Measurements from ENCODE around the gene PPP1R2C. TPM values are rescaled to one million over a fixed set of nuclear protein-coding genes. Genes with fewer than 3 reads are reported as not detected.

The PPP1R2C gene
- total RNA-seq, 1 donor from 2014 or later, result not detected

DNA sequence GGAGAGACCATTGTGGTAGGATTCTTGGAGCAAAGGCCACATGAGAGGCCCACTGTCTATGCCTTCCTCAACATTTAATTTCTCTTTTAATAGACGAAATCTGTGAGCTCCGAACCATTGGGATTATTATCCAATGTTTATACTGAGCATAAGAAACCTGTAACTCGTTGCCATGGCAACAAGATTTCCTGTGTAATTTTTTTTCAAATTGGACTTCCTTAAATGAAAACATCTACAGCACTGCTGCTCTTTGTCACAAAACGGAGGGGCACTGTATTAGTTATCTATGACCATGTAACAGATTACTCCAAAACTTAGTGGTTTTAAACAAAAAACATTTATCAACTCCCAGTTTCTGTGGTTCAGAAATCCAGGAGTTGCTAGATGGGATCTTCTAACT lies 38.7 kb downstream of the PPP1R2C start:
- intact Hi-C loops (cut with micrococcal nuclease), result no loop called here

DNA sequence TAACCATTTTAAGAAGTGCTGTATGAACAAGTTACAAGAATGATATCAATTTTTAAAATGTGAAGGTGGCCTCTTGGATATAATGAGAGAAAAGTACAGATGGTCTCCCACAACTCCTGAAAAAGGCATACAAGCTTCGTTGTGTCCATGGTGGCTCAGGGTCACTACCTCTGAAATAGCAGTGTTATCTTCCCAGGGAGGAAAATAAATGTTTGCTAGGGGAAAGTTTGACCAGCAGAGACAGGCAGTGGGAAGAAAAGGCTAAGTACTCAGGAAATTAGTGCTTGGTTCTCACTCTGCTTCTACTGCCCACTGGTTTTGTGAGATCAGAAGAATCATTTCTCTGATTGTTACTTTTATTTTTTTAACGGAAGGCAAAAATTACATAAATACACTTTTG lies 39.4 kb downstream of the PPP1R2C start:
- no peaks in the 10 kb centered on the region for H3K27me3 Mint-ChIP-seq (ENCODE audit: insufficient read depth)
- intact Hi-C loops (cut with micrococcal nuclease), result no loop called here
- no peak overlapping the region for H3K4me3 Mint-ChIP-seq
- DNase-seq (ENCODE audit: low spot score), result no peak
- no peaks in the 10 kb centered on the region for H3K36me3 Mint-ChIP-seq (ENCODE audit: low read depth)
- no peaks in the 10 kb centered on the region for H3K9me3 Mint-ChIP-seq
- H3K27ac Mint-ChIP-seq, result no peak overlapping the region
- no peaks in the 10 kb centered on the region for H3K4me1 Mint-ChIP-seq (ENCODE audit: low read depth)

More for the DNA sequence above, 38.7 kb downstream of the PPP1R2C start:
- Mint-ChIP-seq H3K27ac (no peak overlapping the region), H3K27me3 (ENCODE audit: insufficient read depth) (no peaks in the 10 kb centered on the region), H3K36me3 (ENCODE audit: low read depth) (no peaks in the 10 kb centered on the region), H3K4me1 (ENCODE audit: low read depth) (no peaks in the 10 kb centered on the region), H3K9me3 (no peaks in the 10 kb centered on the region), H3K4me3 (no peak overlapping the region)
- DNase-seq (ENCODE audit: low spot score), result no peak

DNA sequence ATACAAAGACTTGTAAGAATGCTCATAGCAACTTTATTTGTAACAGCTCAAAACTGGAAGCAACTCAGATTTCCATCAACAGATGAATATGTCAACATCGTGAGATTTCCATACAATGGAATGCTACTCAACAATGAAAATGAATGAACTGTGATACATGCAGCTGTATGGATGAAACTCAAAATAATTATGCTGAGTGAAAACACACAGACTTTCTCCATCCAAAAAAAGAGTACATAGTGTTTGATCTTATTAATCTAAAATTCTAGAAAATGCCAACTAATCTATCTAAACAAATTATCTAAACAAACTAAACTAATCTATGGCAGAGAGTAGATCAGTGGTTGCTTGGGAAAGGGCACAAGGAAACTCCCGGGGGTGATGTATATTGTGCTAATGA lies 42.7 kb downstream of the PPP1R2C start:
- Mint-ChIP-seq H3K9me3 (no peaks in the 10 kb centered on the region), H3K27me3 (ENCODE audit: insufficient read depth) (no peaks in the 10 kb centered on the region), H3K4me1 (ENCODE audit: low read depth) (no peaks in the 10 kb centered on the region), H3K4me3 (no peak overlapping the region), H3K36me3 (ENCODE audit: low read depth) (no peaks in the 10 kb centered on the region), H3K27ac (no peak overlapping the region)
- DNase-seq (ENCODE audit: low spot score), result no peak
- intact Hi-C loops (cut with micrococcal nuclease), result no loop called here

DNA sequence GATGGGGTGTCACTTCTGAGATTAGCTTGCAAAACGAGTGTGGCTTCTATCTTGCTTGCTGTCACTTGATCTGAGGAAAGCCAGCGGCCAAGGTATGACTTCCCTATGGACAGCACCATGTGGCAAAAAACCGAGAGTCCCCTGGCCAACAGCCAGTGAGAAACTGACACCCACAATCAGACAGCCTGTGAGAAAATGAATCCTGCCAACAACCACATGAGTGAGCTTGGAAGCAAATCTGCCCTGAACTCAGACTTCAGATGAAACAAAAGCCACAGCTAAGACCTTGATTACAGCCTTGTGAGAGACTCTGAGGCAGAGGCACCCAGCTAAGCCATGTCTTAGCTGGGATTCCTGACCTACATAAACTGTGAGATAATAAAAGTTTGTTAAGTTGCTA lies 45.5 kb downstream of the PPP1R2C start:
- H3K4me3 Mint-ChIP-seq, result no peak overlapping the region
- H3K27ac Mint-ChIP-seq, result no peak overlapping the region
- H3K4me1 Mint-ChIP-seq (ENCODE audit: low read depth), result no peaks in the 10 kb centered on the region
- intact Hi-C loops (cut with micrococcal nuclease), result no loop called here
- DNase-seq (ENCODE audit: low spot score), result no peak
- no peaks in the 10 kb centered on the region for H3K36me3 Mint-ChIP-seq (ENCODE audit: low read depth)
- H3K9me3 Mint-ChIP-seq, result no peaks in the 10 kb centered on the region
- H3K27me3 Mint-ChIP-seq (ENCODE audit: insufficient read depth), result no peaks in the 10 kb centered on the region

Data from activated T-helper 1 cell treated with anti-CD3 and anti-CD28 coated beads, Interleukin-12 subunit alpha, Interleukin-12 subunit beta, Interleukin-2, Interleukin-4 antibody, amounts not matched to agents 30 ng/mL and 10 ng/mL and 1 ng/mL, durations not matched to agents 14 hours and 24 hours and 36 hours (primary cell).